Peyer's patch (tissue), 4 donors: Measurements from ENCODE around the gene MIA.

Experiments used
- POLR2A ChIP-seq, 2 donors: fragments of 450-650 bp; IDR thresholded peaks; one replicate each; pipeline ENCODE4 v1.5.1; 2017; ENCODE audit warnings: antibody characterized with exemption in 2 of 2, mild to moderate bottlenecking in 2 of 2, moderate library complexity in 2 of 2
- TF ChIP-seq, protein P1 (sequence below), 6 experiments: fragments of 450-650 bp in 4 of 6; fragments of 200-600 bp in 2 of 6; sonication (generic) in 1 of 6; IDR thresholded peaks; one replicate each; pipeline ENCODE4 v1.5.1; 2017 to 2019; ENCODE audit warnings: antibody characterized with exemption in 6 of 6, mild to moderate bottlenecking in 3 of 6, moderate library complexity in 1 of 6

DNA sequence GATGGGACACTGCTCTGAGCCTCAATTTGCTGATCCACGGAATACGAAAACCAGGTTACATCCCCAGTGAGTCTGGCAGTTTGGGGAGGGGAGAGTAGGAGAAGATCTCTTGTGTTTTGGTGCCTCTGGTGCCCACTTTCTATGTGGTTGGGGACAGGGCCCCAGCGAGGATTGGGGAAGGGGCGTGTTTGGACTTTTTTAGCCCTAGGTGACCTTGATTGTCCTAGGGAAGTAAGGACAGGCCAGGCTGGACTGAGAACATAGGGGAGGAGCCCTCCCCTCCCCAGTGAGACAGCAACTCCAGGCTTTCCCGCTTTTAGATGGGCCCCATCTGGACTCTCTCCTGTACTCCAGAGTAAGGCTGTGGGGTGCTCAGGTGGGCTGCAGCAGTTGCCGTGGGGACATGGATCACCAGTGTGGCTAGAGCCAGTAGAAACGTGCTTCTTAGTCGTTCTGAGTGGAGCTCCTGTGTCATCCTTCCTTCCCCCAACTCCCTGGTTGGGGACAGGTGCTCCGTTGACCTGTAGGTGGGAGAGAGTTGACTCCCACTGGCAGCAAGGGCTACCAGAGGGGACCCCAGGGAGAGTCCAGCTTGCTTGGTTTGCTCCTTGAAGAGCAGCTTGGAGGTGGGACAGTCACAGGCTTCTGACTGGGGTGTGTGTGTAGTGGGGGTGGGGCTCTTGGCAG lies 28.0 kb downstream of the MIA start:
- TF ChIP-seq, protein P1, sequence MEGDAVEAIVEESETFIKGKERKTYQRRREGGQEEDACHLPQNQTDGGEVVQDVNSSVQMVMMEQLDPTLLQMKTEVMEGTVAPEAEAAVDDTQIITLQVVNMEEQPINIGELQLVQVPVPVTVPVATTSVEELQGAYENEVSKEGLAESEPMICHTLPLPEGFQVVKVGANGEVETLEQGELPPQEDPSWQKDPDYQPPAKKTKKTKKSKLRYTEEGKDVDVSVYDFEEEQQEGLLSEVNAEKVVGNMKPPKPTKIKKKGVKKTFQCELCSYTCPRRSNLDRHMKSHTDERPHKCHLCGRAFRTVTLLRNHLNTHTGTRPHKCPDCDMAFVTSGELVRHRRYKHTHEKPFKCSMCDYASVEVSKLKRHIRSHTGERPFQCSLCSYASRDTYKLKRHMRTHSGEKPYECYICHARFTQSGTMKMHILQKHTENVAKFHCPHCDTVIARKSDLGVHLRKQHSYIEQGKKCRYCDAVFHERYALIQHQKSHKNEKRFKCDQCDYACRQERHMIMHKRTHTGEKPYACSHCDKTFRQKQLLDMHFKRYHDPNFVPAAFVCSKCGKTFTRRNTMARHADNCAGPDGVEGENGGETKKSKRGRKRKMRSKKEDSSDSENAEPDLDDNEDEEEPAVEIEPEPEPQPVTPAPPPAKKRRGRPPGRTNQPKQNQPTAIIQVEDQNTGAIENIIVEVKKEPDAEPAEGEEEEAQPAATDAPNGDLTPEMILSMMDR (IDR thresholded peaks at IDR 0.05): no peak
- TF ChIP-seq POLR2A (IDR thresholded peaks at IDR 0.05): peak in 1 of 2 donors; percentile 17
